Uterus (tissue), 4 donors: Measurements from ENCODE around the gene CBFA2T2. TPM values are rescaled to one million over a fixed set of nuclear protein-coding genes. Genes with fewer than 3 reads are reported as not detected.

ENCODE experiments used
- DNase-seq, 2 donors: peaks; one replicate each; pipeline ENCODE4 v3.0.0-alpha.2; 2019 to 2020
- H3K27ac ChIP-seq, 2 donors: fragments of 200-600 bp; sonication (generic); 1 replicate in 1 of 2; 2 replicates in 1 of 2; pipeline ENCODE4 v1.5.1; 2016 to 2018
- H3K27me3 ChIP-seq, 2 donors: fragments of 200-600 bp; sonication (generic); one replicate each; pipeline ENCODE4 v1.5.1; 2018 to 2019; ENCODE audit warnings: control low read depth in 1 of 2
- H3K36me3 ChIP-seq, 2 donors: fragments of 200-600 bp; sonication (generic); one replicate each; pipeline ENCODE4 v1.5.1; 2019; ENCODE audit warnings: control low read depth in 1 of 2
- H3K4me1 ChIP-seq, 2 donors: fragments of 200-600 bp; sonication (generic); one replicate each; pipeline ENCODE4 v1.5.1; 2018 to 2019; ENCODE audit warnings: control low read depth in 1 of 2
- H3K4me3 ChIP-seq, 2 donors: fragments of 200-600 bp; sonication (generic); 1 replicate in 1 of 2; 2 replicates in 1 of 2; pipeline ENCODE4 v1.5.1; 2018 to 2019; ENCODE audit warnings: mild to moderate bottlenecking in 1 of 2
- H3K9me3 ChIP-seq, 2 donors: fragments of 200-600 bp; sonication (generic); one replicate each; pipeline ENCODE4 v1.5.1; 2019; ENCODE audit warnings: control low read depth in 1 of 2
- CTCF ChIP-seq, 4 experiments: fragments of 200-600 bp in 2 of 4; fragments of 450-650 bp in 2 of 4; sonication (generic) in 2 of 4; IDR thresholded peaks; one replicate each; pipeline ENCODE4 v1.5.1; 2016 to 2019; ENCODE audit warnings: antibody characterized with exemption in 4 of 4, mild to moderate bottlenecking in 2 of 4, moderate library complexity in 1 of 4
- POLR2A ChIP-seq, 2 donors: fragments of 450-650 bp; IDR thresholded peaks; one replicate each; pipeline ENCODE4 v1.6.1; 2016; ENCODE audit warnings: antibody characterized with exemption in 2 of 2, mild to moderate bottlenecking in 1 of 2, moderate library complexity in 1 of 2
- intact Hi-C: fragments of 100-400 bp; cut with DNase I; formaldehyde crosslinking; loops from one replicate; pipeline ENCODE4 v1.15.1; 2023; ENCODE audit warnings: low total_unique reads
- total RNA-seq, 4 donors: library from RNA; depleted of rRNA in 3 of 4; stranded (reverse); fragments of >200 nt in 3 of 4; gene quantifications; one replicate each; pipeline versions ENCODE4 v1.1.0 to v1.2.4, GENCODE V29; 2014 to 2023
- donor health status: DM: yes; HTN: yes; CAD: no.

Gene CBFA2T2
- total RNA-seq, 4 donors from 2014 or later = 13.6 to 32.4 (median 24.3) TPM

- Histone ChIP-seq H3K4me1 (no peaks in the 10 kb centered on the region), H3K4me3 (no peak overlapping the region), H3K27me3 (no peaks in the 10 kb centered on the region), H3K27ac (no peak overlapping the region), H3K36me3 (no peaks in the 10 kb centered on the region), H3K9me3 (no peaks in the 10 kb centered on the region)
- DNase-seq = no peak
- intact Hi-C loops = no loop called here
- TF ChIP-seq POLR2A (IDR thresholded peaks at IDR 0.05) (no peak), CTCF (IDR thresholded peaks at IDR 0.05) (no peak)
Measured at GRCh38 chr20:33622705-33623365, 132.9 kb downstream of the CBFA2T2 start.

GRCh38 chr20:33624399-33624798 is 134.5 kb downstream of the CBFA2T2 start:
- no peak overlapping the region for H3K4me3 ChIP-seq
- no peaks in the 10 kb centered on the region for H3K9me3 ChIP-seq
- DNase-seq = no peak
- intact Hi-C loops = no loop called here
- TF ChIP-seq POLR2A (IDR thresholded peaks at IDR 0.05) (no peak), CTCF (IDR thresholded peaks at IDR 0.05) (no peak)
- H3K27me3 ChIP-seq = no peaks in the 10 kb centered on the region
- no peaks in the 10 kb centered on the region for H3K4me1 ChIP-seq
- no peaks in the 10 kb centered on the region for H3K36me3 ChIP-seq
- H3K27ac ChIP-seq = no peak overlapping the region

GRCh38 chr20:33626190-33626589 is 136.3 kb downstream of the CBFA2T2 start:
- Histone ChIP-seq H3K27ac (no peak overlapping the region), H3K36me3 (no peaks in the 10 kb centered on the region), H3K9me3 (no peaks in the 10 kb centered on the region), H3K4me3 (no peak overlapping the region), H3K4me1 (no peaks in the 10 kb centered on the region), H3K27me3 (no peaks in the 10 kb centered on the region)
- no peak for DNase-seq
- intact Hi-C loops = no loop called here
- no peak for TF ChIP-seq CTCF (IDR thresholded peaks at IDR 0.05)
- no peak for TF ChIP-seq POLR2A (IDR thresholded peaks at IDR 0.05)

- Histone ChIP-seq H3K27ac (no peak overlapping the region), H3K4me1 (no peaks in the 10 kb centered on the region), H3K4me3 (no peak overlapping the region), H3K36me3 (no peaks in the 10 kb centered on the region), H3K9me3 (no peaks in the 10 kb centered on the region), H3K27me3 (no peaks in the 10 kb centered on the region)
- no peak for DNase-seq
- no peak for TF ChIP-seq POLR2A (IDR thresholded peaks at IDR 0.05)
- TF ChIP-seq CTCF (IDR thresholded peaks at IDR 0.05) = no peak
- intact Hi-C loops = no loop called here
Measured at GRCh38 chr20:33627577-33628216, 137.8 kb downstream of the CBFA2T2 start.

GRCh38 chr20:33629533-33629932 is 139.6 kb downstream of the CBFA2T2 start:
- Histone ChIP-seq H3K9me3 (no peaks in the 10 kb centered on the region), H3K36me3 (no peaks in the 10 kb centered on the region)
- TF ChIP-seq CTCF (IDR thresholded peaks at IDR 0.05) = no peak
- TF ChIP-seq POLR2A (IDR thresholded peaks at IDR 0.05) = no peak

More at GRCh38 chr20:33629533-33629932, 139.6 kb downstream of the CBFA2T2 start:
- DNase-seq = no peak
- Histone ChIP-seq H3K27me3 (no peaks in the 10 kb centered on the region), H3K27ac (no peak overlapping the region), H3K4me1 (no peaks in the 10 kb centered on the region), H3K4me3 (no peak overlapping the region)
- intact Hi-C loops = no loop called here
